HG02852 (cell line): ENCODE results near the gene ISLR2.
"Not testable (repeated sequence)": the region's sequence is repeated elsewhere in the genome, so short reads cannot be mapped to it uniquely, and the experiment has no call there.

Experiments used
- ATAC-seq: cut with Tn5 transposase; IDR thresholded peaks from one replicate; pipeline ENCODE4 v1.9.1; 2021; ENCODE audit warnings: mild to moderate bottlenecking, moderate library complexity; ENCODE audit not compliant: unreplicated experiment

The ISLR2 gene, protein sequence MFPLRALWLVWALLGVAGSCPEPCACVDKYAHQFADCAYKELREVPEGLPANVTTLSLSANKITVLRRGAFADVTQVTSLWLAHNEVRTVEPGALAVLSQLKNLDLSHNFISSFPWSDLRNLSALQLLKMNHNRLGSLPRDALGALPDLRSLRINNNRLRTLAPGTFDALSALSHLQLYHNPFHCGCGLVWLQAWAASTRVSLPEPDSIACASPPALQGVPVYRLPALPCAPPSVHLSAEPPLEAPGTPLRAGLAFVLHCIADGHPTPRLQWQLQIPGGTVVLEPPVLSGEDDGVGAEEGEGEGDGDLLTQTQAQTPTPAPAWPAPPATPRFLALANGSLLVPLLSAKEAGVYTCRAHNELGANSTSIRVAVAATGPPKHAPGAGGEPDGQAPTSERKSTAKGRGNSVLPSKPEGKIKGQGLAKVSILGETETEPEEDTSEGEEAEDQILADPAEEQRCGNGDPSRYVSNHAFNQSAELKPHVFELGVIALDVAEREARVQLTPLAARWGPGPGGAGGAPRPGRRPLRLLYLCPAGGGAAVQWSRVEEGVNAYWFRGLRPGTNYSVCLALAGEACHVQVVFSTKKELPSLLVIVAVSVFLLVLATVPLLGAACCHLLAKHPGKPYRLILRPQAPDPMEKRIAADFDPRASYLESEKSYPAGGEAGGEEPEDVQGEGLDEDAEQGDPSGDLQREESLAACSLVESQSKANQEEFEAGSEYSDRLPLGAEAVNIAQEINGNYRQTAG

DNA sequence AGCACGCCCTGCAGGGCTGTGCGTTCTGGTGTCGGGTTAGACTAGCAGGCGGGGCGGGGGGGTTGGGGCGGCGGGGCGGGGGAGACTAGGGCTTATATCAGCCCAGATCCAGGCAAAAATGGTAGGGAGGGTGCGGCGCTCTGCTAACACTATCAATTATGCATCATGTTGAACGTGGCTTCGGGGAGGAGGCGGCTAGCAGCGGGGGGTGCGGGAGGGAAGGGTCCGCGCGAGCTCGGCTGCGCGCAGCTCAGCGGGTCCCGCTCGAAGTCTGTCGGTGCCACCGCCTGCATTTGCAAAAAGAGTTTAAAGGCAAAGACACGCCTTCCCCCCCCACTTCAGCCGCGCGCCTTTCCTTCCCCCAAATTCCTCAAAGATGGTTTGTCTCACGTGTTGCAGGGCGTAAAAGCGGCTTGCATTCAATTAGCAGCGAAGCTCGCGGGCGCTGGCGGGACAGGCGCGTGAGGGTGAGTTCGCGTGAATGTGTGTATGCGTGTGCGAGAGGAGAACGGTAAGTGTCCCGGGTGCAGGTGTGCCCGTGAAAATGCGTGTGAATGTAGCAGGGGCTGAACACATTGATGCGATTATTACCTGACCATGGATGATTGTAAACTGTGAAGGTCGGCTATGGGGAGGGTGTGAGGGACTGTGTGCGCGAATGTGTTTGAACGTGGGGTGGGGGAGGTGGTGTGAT is at the start of gene ISLR2:
Gene ISLR2 (plus strand): TSS at position 432 of the 694 bp plus-strand sequence. CDS start 2,169 bp downstream, outside the sequence.
- ATAC-seq, result no peak

DNA sequence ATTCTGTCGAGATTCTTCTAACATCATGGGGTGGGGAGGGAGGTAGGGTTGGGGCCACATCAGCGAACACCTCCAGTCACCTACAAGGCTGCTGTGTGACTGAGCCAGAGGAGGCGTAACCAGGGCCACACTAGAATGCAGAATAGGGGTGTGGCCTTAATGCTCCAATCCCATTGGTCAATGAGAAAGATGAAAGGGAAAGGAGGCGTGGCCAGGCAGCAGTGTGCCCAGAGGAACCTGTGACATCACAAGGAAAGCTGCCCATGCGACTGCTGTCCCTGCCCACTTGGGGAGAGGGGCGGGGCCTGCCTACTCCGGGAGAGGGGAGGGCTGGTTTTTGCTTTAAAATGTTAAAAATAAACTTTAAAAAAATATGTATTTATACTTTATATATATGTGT is 47.9 kb upstream of the ISLR2 start, which contains the start of gene GOLGA6A:
Gene GOLGA6A (minus strand): TSS at position 101 of the 400 bp plus-strand sequence. CDS start 41 bp downstream, at position 60.
- ATAC-seq, result not testable (repeated sequence)

DNA sequence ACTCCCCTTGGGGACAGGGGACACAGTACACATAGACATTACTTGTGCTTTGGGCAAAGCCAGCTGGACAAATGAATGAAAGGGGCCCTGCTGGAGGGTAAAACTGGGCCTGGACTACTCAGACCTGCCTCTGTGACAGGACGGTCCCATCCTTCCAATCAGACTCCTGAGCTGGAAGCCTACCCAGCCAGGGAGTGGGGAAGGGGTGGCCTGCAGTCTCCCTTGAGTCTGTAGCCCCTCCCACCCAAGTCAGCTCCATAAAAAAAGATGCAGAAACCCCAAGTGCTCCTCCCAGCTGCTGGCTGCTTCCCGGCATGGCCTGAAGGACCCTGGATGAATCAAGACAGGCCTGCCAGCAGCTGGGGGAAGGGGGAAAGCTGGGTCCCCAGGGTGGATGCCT is 35.8 kb upstream of the ISLR2 start:
- not testable (repeated sequence) for ATAC-seq

DNA sequence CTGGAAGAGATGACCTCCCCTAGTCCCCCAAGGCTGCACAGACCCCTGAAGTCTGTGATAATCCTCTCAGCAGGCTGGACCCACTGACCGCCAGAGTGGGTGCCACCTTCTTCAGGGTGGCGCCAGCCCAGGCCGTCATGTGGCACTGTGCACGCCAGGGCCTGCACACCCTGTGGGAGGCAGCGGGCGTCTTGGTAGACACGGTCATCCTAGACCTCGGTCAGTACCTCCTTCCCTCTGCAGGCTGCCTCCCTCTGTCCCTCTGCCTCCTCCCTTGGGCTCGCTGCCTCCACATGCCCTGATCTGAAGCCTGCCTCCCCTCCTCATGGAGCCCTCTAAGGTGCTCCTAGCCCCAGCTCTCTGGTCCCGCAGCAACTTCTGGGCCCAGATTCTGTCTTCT is 34.8 kb upstream of the ISLR2 start:
- ATAC-seq, result not testable (repeated sequence)

DNA sequence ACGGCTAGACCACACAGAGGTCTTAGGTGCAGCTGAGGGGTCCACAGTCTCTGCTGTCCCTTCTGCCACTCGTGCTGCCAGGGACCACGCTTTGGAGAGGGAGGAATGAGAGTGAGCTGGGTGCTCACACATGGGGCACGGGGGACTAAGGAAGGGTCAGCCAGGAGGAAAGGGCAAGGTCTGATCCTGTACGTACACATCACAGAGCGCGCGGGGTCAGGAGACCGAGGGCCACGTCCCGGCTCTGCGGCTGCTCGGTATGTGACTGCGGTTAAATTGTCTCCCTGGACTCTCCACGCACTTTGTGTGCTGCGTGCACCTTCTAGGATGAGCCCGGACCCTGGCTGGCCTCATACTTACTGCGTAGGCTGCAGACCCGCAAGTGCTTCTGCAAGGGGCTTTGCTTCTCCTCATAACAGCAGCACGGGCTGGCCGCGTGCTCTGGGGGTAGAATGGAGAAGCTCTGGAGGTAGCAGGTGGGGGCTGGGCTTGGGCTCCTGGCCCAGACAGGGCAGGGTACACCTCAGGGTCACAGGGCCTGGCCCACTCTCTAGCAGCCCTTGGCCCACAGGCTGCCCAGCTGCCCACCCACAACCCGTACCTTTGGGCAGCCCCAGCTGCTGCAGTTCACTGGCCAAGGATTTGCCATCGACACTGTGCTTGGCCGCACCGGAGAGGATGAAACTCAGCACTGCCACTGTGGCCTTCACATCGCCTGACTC is 33.5 kb upstream of the ISLR2 start:
- ATAC-seq, result not testable (repeated sequence)

DNA sequence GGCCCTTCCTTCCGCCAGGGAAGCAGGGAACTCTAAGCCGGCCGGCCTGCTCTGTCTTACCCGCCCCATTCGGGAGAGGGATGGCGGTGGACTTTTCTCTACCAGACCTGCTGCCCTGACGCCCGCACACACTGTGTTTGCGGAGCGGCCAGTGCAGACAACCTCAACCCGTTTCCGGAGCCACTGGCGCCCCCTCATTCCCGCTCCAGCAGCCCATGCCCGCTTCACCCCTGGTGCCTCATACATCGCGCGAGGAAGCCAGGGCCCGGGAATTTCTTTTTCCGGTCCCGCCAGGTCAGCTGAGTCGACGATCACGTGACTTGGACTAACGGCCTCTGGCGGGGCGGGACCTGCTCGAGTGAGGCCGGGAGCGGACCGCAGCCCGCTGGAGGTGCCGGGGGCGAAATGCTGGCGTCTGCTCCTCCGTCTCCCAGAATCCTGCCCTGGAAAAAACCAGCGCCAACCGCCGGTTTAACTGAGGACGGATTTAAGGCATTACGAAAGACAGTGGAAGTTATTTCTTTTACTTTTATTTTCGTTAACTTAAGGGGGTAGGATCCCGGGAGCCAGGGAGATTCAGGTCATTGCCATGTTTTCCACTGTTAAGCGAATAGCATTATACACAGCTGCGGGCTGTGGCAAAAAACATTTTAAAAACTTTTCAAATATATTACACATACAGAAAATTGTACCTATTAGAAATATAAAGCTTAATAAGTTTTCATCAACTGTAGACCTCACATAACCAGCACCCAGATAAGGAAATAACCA is 30.2 kb upstream of the ISLR2 start:
- peak; percentile 92 for ATAC-seq

DNA sequence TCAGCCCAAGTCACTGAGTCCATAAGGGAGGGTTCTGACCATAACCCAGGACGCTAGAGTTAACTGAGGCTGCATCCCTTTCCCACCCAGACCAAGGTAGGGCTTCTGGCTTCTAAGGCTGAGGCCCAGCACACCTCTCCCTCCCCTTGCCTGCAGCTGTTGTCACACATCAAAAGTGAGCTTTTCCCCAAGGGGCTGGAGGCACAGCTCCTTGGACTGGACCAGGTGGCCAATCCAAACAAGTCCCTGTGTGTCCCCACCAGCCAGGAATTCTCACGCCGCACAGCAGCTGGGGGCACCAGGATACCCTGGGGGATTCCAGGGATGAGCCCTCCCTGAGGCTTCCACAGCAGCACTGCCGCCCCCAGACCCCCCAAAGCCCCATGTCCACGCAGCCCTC is 22.3 kb upstream of the ISLR2 start:
- no peak for ATAC-seq

DNA sequence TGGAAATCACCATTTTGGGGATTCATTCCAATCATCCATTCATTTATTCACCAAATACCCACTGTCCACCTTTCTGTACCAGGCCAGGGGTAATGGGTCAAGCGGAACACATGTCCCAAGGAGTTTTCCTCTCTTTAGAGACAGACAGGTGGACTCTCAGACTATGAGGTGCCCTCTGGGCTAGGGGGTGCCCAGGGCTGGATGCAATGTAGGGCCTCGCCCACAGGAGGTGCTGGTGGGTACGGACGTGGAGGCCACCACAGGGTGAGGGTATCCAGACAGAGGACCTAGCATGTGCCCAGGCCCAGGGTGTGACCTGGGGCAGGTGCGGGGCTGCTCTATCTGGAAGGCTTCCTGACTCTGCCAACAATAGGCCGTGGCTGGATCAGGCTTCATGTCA is 21.8 kb upstream of the ISLR2 start:
- not testable (repeated sequence) for ATAC-seq

DNA sequence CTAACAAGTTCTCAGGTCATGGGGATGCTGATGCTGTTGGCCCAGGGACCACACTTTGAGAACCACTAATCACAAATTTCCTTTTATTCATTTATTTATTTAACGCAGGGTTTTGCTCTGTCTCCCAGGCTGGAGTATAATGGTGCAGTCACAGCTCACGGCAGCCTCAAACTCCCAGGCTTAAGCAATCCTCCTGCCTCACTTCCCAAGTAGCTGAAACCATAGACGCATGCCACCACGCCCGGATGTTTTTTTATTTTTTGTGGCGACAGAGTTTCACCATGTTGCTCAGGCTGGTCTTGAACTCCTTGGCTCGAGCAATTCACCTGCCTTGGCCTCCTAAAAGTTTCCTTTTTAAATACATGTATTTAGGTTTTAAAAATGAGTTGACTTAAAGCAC is 20.7 kb upstream of the ISLR2 start:
- ATAC-seq, result no peak

DNA sequence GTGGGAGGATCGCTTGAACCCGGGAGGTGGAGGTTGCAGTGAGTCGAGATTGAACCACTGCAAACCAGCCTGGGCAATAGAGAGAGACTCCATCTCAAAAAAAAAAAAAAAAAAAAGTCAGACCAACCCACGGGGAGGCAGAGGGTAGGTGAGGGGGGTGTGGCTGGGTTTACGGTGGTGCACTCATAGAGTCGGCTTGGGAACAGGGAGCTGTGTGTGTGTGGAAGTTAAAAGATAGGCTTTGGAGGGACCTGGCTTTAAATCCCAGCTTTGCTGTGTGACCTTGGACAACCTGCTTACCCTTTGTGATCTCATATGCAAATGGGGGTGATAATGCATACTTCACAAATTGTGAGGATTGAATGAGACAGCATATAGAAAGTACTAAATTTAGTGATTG is 10.0 kb upstream of the ISLR2 start:
- no peak for ATAC-seq

DNA sequence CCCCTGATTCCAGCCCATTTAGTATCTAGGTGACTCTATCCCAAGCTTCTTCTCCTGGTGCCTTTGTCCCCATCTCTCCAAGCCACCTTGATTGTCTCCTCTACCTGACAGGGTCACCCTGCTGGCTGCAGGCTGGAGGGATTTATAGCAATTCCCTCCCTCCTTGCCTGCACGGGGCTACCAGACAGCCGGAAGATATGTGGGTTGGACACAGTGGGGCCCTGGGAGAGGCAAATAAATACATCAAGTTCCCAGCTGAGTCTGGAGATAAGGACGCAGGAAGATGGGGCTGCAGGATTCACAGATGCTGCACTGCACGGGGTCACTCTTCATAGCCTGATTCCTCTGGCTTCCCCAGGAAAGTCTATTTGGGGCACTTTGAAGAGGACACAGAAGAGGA is 9.3 kb upstream of the ISLR2 start:
- no peak for ATAC-seq

DNA sequence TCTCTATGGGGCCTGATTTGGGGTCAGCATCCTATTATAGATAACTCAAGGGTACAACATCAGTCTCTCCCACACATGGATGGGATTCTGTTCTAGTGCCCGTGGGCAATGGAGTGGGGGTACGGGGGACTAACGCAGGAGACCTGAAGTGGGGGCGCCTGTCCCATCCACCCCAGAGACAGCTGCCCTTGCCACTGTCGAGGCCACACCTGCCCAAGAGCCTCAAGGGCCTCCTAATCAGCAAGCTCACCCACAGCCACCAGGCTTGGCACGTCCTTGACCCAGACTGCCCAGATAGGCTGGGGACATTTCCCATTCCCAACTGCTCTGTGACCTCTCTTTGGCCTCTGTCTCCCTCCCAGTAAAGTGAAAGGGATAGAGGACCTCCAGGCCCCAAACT is 8.5 kb upstream of the ISLR2 start:
- no peak for ATAC-seq

DNA sequence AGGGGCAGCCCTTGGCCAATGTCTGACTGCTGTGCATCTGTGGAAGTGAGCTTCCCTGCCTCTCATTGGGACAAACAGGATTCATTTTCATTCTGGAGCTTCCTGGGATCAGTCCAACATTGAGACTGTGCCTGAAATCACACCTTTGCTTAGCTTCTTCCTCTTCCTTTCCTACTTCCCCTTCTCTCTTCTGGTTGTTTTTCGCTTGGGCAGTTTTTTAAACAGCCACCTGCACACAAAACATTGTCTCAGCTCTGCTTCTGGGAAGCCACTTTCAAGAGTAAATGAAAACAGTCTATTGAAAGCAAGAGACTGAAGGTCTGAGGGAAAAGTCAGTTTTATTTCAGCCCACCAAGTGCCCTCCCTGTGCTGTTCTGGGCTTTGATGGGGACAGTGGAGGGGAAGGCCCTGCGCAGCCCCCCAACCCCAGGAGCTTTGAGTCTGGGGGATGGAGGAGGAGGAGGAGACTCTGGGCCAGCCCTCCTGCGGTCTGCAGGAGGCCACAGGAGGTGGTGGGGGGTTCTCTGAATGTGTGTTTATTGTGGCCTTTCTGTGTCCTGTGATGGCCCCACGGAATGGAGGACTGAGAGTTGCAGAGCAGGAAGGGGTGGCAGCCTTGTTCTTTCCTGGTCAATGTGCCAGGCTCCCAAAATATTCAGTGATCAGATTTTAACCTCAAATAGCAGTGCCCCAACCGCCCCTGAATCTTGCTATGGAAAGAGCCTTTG is 7.8 kb upstream of the ISLR2 start:
- ATAC-seq, result no peak

DNA sequence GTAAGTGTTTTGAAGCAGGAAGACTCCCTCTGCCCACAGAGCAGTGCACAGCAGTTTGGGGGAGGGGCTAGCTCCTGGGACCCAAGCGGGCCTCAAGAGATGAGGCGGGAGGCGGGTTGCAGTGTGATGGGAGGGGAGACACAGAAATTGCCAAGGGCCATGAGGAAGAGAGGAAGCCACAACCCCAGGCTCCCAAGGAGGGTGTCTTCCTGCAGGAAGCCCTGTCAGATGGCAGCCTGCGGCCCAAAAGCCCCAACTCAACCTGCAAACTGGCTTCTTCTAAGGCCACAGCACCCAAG is 7.3 kb upstream of the ISLR2 start:
- no peak for ATAC-seq

DNA sequence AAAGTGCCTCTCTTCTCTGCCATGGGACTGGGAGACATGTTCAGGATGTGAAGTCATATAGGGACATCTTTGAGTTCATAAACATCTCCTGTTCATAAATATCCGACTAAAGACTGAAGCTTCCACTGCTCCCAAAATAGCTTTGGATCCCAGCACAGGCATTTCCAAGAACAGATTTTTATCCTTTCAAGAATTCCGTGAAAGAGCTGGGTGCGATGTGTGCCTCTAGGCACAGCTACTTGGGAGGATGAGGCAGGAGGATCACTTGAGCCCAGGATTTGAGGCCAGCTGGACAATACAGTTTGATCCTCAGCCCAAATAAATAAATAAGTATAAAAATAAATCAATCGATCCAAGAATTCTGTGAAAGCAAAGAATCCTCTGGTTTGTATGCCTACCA is 6.7 kb upstream of the ISLR2 start:
- ATAC-seq, result no peak

DNA sequence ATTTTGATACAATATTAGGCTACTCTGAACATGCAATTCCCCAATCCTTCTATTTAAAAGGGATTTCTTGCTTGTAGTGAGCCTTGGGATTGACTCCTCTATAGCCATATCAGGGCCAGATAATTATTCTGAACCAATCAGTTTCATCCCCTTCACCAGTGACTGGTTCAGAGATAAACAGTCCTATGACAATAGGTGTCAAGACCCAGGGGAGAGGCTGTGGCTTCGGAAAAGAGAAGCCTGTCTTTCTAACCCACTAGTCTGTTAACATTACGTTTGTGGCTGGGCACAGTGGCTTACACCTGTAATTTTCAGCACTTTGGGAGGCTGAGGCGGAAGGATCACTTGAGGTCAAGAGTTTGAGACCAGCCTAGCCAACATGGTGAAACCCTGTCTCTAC is 6.2 kb upstream of the ISLR2 start:
- no peak for ATAC-seq

DNA sequence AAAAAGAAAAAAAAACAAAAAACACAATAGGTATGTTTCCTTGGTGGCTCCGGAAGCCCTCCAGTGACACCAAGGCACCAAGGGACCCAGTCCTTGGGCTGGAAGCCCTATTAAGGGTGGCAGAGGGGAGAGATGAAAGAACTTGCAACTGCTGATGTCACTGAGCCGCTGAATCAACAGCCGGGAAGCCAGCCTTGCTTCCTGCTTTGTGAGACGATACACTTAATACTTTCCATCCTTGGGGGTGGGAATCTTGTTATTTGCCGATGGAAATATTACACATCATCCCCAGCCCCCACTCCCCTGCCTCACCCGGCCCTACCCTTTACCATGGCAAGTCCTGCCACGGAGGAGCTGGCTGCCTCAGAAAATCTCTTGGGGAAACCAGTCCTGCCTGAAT is 5.6 kb upstream of the ISLR2 start:
- ATAC-seq, result no peak

DNA sequence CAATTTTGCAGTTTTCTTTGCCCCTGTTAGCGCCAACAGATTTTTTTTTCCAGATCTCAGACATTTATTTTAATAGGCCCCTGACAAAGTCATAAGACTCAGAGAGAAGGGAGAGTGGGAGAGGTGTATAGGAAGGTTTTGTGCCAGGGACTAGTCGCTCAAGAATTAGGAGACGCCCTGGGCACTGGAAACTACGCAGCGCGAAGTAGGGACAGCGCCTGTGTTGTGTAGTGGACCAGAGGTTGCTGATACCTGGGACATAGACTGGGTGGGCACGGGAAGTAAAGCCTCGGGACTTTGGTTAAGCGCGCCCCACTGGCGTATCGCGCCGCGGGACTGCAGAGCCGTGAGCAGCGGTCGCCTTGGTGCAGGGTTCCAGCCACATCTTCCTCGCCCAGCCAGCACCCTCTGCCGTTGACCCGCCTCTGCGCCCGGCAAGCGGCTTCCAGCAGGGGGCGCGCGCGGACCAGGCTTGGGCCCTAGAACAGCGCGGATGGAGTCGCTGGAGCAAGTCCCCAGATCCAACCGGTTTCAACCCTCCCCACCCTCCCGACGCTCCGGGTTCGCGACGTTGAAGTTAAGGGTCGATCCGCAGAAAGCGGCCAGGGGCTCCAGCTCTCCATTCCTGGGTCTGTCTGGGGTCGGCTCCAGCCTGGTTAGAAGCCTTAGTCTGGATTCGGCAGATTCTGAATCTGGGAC is 3.0 kb upstream of the ISLR2 start:
- peak; percentile 64 for ATAC-seq
